GM12872 (cell line): Measurements from ENCODE around the gene ZMYND10.

Experiments used
- CTCF ChIP-seq: IDR thresholded peaks from 3 replicates; pipeline ENCODE4 v1.5.1; 2011; ENCODE audit warnings: low read depth, mild to moderate bottlenecking, low read length, moderate library complexity; ENCODE audit not compliant: insufficient read depth

Gene ZMYND10

DNA sequence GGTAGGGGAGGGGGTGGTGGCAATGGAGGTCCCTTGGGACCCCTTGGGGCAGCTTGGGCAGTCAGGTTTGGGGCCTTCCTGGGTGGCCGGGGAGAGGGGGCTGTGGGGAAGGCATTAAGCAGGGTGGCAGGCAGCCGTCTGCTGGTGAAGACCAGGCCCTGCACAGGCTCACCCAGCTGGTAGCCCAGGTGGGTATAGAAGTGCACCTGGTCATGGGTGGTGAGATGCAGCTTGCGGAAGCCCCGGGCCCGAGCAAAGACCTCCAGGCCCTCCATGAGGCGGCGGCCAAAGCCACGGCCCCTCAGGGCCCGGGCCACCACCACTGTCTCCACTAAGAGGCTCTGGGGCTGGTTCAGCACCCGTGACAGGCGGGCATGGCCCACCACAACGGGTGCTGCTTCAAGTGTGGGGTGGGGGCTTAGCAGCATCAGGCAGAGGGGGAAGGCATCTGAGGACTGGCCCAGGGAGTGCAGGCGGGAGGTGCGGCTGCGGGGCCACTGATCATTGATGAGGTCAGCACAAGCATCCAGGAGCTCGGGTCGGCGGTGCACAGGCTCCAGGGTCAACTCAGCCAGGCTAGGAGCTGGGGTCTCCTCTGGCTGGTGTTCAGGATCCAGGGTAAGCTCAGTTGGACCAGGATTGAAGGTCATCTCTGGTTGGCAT is 48.7 kb downstream of the ZMYND10 start:
- no peak for TF ChIP-seq CTCF

GRCh38 chr3:50295553-50296431 is 49.7 kb downstream of the ZMYND10 start:
- no peak for TF ChIP-seq CTCF

GRCh38 chr3:50294492-50295403 is 50.8 kb downstream of the ZMYND10 start:
- TF ChIP-seq CTCF: no peak

DNA sequence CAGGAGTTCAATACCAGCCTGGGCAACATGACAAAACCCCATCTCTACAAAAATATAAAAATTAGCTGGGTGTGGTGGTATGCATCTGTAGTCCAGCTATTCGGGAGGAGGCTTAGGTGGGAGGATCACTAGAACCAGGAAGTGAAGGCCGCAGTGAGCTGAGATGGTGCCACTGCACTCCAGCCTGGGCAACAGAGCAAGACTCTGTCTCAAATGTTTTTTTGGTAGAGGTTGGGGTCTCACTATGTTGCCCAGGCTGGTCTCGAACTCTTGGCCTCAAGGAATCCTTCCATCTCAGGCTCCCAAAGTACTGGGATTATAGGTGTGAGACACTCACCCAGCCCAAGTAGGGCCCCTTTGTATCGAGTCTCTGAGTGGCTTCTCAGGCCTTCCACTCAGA is 51.4 kb downstream of the ZMYND10 start:
- no peak for TF ChIP-seq CTCF

DNA sequence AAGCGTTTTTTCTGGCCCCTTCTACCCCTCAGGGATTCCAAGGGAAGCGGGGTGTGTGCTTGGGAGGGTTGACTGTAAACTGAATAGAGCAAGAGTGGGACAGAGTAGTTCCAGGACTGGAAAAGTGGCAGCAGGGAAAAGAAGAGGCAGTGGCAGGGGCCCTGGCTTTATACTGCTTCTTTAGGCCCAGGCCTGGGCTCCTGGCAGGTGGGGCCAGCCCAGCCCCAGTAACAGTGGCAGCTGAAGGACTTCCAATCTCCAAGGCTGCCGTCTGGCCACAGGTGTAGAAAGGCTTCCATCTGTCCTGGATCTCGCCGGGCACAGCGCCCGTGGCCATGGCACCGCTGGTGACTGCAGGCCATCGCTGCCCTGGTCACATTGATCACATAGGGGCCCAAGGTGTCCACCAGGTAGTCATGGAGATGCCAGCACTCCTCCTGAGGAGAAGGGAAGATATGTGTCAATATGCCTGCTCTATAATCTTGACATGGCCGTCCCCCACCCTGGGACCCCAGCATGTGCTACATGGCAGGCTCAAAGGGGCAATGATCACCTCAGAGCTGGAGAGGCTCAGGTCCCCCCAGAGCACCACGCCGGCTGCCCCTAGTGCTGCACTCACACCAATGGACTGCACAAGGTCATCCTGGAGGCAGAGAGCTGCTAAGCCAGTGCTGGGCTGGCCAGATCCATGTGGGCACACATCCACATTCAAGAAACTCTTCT is 52.3 kb downstream of the ZMYND10 start:
- no peak for TF ChIP-seq CTCF

DNA sequence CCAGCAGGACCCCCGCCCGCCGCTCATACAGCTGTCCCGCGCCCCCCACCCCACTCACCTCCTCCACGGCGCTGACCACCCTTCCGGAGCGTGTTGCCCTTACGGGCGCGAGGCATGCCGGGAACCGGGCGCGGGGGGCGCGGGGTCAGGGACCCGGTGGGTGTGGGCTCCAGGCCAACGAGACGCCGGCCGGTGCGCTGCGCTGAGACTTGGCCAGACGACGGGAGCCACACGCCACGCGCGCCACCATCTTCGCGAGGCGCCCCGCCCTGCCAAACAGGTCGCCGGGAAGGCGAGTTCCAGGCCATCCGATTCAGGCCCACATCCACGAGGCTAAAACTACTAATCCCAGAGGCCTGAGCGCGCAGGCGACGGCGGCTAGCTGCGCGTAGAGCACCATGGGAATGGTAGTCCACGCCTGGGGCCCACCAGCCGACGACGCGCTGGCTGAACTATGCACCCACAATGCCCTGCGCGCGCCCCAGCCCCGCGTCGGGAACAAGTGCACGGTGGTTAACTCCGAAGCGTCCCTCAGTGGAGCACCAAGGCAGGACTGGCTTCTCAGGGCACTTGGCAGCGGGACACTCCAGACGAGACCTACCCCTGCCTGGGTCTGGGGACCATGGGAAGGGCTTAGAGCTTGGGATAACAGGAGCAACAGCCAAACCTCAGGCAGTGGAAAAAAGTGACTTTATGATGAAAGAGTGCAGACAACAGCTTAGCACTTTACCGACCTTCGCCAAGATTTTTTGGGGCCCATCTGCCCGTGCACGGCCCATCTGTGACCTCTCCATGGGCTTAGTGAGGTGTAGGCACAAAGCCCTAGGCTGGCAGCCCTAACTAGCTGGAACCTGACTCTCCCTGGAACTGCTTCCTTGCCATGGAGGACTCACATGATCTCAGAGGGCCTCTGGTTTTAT is 53.1 kb downstream of the ZMYND10 start, which contains the start of gene IFRD2:
IFRD2 (minus strand) TSS at position 271 of the 920 bp plus-strand sequence; CDS start at position 116, 155 bp downstream.
- TF ChIP-seq CTCF: no peak
